Neuronal stem cell (in vitro differentiated cells): Measurements from ENCODE around the gene CHD6.

Source experiments
- DNase-seq: peaks from one replicate; pipeline ENCODE4 v3.0.0-alpha.2; 2013; ENCODE audit warnings: low spot score
- H2AFZ ChIP-seq: one replicate; pipeline ENCODE4 v1.6.1; 2013; ENCODE audit warnings: mild to moderate bottlenecking, low read length, inconsistent platforms
- H2AK5ac ChIP-seq: 2 replicates; pipeline ENCODE4 v1.6.1; 2013; ENCODE audit warnings: low read depth, mild to moderate bottlenecking, inconsistent platforms, low read length, moderate library complexity, mixed read lengths
- H2BK120ac ChIP-seq: 2 replicates; pipeline ENCODE4 v1.6.1; 2013; ENCODE audit warnings: low read depth, mild to moderate bottlenecking, inconsistent platforms, low read length, moderate library complexity, mixed read lengths
- H2BK12ac ChIP-seq: one replicate; pipeline ENCODE4 v1.6.1; 2013; ENCODE audit warnings: low read length, inconsistent platforms
- H2BK15ac ChIP-seq: 2 replicates; pipeline ENCODE4 v1.6.1; 2013; ENCODE audit warnings: mild to moderate bottlenecking, low read length, inconsistent platforms, mixed read lengths
- H2BK5ac ChIP-seq: one replicate; pipeline ENCODE4 v1.6.1; 2013; ENCODE audit warnings: inconsistent platforms, mild to moderate bottlenecking, low read length, moderate library complexity
- H3K14ac ChIP-seq: one replicate; pipeline ENCODE4 v1.6.1; 2013; ENCODE audit warnings: low read length, inconsistent platforms
- H3K18ac ChIP-seq: 2 replicates; pipeline ENCODE4 v1.6.1; 2013; ENCODE audit warnings: low read length, inconsistent platforms
- H3K23ac ChIP-seq: 2 replicates; pipeline ENCODE4 v1.6.1; 2013; ENCODE audit warnings: low read depth, mild to moderate bottlenecking, mixed read lengths, low read length, inconsistent platforms; ENCODE audit not compliant: poor library complexity
- H3K27ac ChIP-seq: replicated peaks from 3 replicates; pipeline ENCODE4 v1.5.1; 2013; ENCODE audit warnings: low read length, inconsistent platforms
- H3K27me3 ChIP-seq, 3 experiments: 2 replicates each; pipeline ENCODE4 v1.6.1; 2013; ENCODE audit warnings: low read length in 3 of 3, mild to moderate bottlenecking in 2 of 3, inconsistent platforms in 1 of 3, low read depth in 1 of 3, mixed read lengths in 1 of 3, moderate library complexity in 1 of 3; ENCODE audit not compliant: control insufficient read depth in 3 of 3, insufficient read depth in 3 of 3
- H3K36me3 ChIP-seq, 2 donors: replicated peaks in 1 of 2; 2 replicates each; pipeline ENCODE4 v1.6.1; 2013; ENCODE audit warnings: low read length in 2 of 2; ENCODE audit not compliant: control insufficient read depth in 2 of 2, insufficient read depth in 2 of 2
- H3K4ac ChIP-seq: 2 replicates; pipeline ENCODE4 v1.6.1; 2013; ENCODE audit warnings: inconsistent platforms, mild to moderate bottlenecking, low read length, moderate library complexity
- H3K4me1 ChIP-seq, 2 donors: 1 replicate in 1 of 2; 2 replicates in 1 of 2; pipeline ENCODE4 v1.6.1; 2013; ENCODE audit warnings: low read length in 2 of 2, low read depth in 1 of 2; ENCODE audit not compliant: control insufficient read depth in 2 of 2, insufficient read depth in 1 of 2
- H3K4me2 ChIP-seq: one replicate; pipeline ENCODE4 v1.6.1; 2013; ENCODE audit warnings: mild to moderate bottlenecking, low read length, inconsistent platforms; ENCODE audit not compliant: insufficient read depth, poor library complexity, severe bottlenecking
- H3K4me3 ChIP-seq, 2 donors: 2 replicates each; pipeline ENCODE4 v1.5.1; 2013; ENCODE audit warnings: low read length in 2 of 2, mild to moderate bottlenecking in 2 of 2, inconsistent platforms in 1 of 2, moderate library complexity in 1 of 2
- H3K79me1 ChIP-seq: one replicate; pipeline ENCODE4 v1.6.1; 2013; ENCODE audit warnings: low read depth, mild to moderate bottlenecking, inconsistent platforms, low read length, moderate library complexity
- H3K9ac ChIP-seq: one replicate; pipeline ENCODE4 v1.6.1; 2013; ENCODE audit warnings: mild to moderate bottlenecking, low read depth, low read length, inconsistent platforms; ENCODE audit not compliant: poor library complexity
- H3K9me3 ChIP-seq, 2 donors: replicated peaks in 1 of 2; 2 replicates each; pipeline versions ENCODE3 to v1.6.1; 2013; ENCODE audit warnings: low read length in 2 of 2, mild to moderate bottlenecking in 2 of 2, inconsistent platforms in 1 of 2, low read depth in 1 of 2, mixed read lengths in 1 of 2, moderate library complexity in 1 of 2; ENCODE audit not compliant: control insufficient read depth in 2 of 2, insufficient read depth in 1 of 2
- H4K8ac ChIP-seq: one replicate; pipeline ENCODE4 v1.6.1; 2013; ENCODE audit warnings: low read depth, mild to moderate bottlenecking, inconsistent platforms, low read length, moderate library complexity
- H4K91ac ChIP-seq: one replicate; pipeline ENCODE4 v1.6.1; 2013; ENCODE audit warnings: low read length, low read depth, mild to moderate bottlenecking, inconsistent platforms; ENCODE audit not compliant: poor library complexity
- WGBS, 2 donors: extraction: QIAGEN DNeasy Blood & Tissue Kit; methylation state at CpG; one replicate each; pipeline ENCODE4 v1.1.7; 2013; ENCODE audit warnings: missing lambda C conversion rate in 2 of 2, mixed read lengths in 1 of 2; ENCODE audit not compliant: insufficient read length in 2 of 2, insufficient replicate concordance in 1 of 2; ENCODE audit errors: extremely low coverage in 2 of 2; 5-methylcytosine and 5-hydroxymethylcytosine counted together

CHD6 gene

DNA sequence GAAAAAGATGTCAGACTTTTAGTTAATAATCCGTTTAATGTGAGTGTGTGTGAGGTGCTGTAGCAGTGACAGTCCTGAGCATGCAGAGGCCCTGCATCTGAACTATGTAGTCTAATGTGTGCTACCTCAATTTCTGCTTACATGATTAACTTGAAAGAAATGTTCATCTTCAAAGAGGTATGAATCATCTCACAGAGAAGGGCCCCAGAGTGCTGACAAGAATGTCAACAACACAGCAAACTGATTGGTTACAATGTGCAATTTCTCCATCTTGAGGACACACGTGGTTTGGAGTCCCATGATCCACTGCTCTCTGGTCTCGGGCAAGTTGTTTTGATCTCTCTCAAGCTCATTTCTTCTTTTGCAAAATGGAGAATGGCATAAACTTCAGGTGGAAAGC is 189.9 kb downstream of the CHD6 start:
- Histone ChIP-seq H2BK15ac (no peak overlapping the region), H3K36me3 (peaks cover 14 to 85% of the 10 kb centered on the region in 2 donors), H2AK5ac (no peak overlapping the region), H3K4me1 (peaks cover 0 to 2% of the 10 kb centered on the region in 2 donors), H2BK120ac (no peak overlapping the region), H3K79me1 (no peaks in the 10 kb centered on the region), H2BK5ac (no peak overlapping the region), H3K4ac (no peak overlapping the region), H3K27me3 (no peaks in the 10 kb centered on the region), H3K9ac (no peak overlapping the region), H3K23ac (no peak overlapping the region), H3K4me2 (no peak overlapping the region), H3K27ac (no peak overlapping the region), H3K9me3 (no peaks in the 10 kb centered on the region), H2BK12ac (no peak overlapping the region), H3K4me3 (no peak overlapping the region), H3K14ac (no peak overlapping the region), H3K18ac (no peak overlapping the region), H4K91ac (no peak overlapping the region), H4K8ac (no peak overlapping the region), H2AFZ (no peak overlapping the region)
- no peak for DNase-seq
- no CpG with 5 or more reads among the region's 3 CpGs for WGBS, 2 donors

DNA sequence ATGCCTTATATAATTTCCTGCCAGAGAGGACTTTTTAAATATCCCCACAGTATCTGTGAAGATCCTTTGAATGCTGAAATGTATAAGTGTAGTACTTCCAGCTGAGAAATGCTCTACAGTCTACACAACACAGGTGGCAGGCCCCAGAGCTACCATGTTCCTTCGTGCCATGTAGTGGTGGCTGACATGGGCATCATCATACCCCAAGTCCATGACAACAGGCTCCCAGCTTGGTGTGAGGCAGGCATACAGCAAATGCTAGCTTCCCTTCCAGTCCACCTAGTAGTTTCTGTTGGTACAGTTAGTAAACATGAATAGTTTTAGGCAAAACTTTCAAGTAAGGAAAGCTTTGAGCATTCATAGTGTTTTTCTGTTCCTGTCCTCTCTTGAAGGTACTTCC is 190.3 kb downstream of the CHD6 start:
- no peak overlapping the region for H2AFZ ChIP-seq
- H3K4me2 ChIP-seq = no peak overlapping the region
- H3K4ac ChIP-seq = no peak overlapping the region
- H3K9ac ChIP-seq = no peak overlapping the region
- H3K27ac ChIP-seq = no peak overlapping the region
- no peaks in the 10 kb centered on the region for H3K9me3 ChIP-seq
- H2BK5ac ChIP-seq = no peak overlapping the region
- no peak overlapping the region for H2AK5ac ChIP-seq
- peak overlapping the region; percentile 67 for H4K8ac ChIP-seq
- H3K18ac ChIP-seq = no peak overlapping the region
- no peak overlapping the region for H2BK15ac ChIP-seq
- WGBS, 2 donors = no CpG with 5 or more reads among the region's 1 CpG
- H3K27me3 ChIP-seq = no peaks in the 10 kb centered on the region
- H4K91ac ChIP-seq = no peak overlapping the region
- H3K4me1 ChIP-seq = peaks cover 0 to 2% of the 10 kb centered on the region in 2 donors
- no peak overlapping the region for H2BK12ac ChIP-seq
- no peaks in the 10 kb centered on the region for H3K79me1 ChIP-seq
- DNase-seq = no peak
- no peak overlapping the region for H3K23ac ChIP-seq
- no peak overlapping the region for H3K14ac ChIP-seq
- H3K4me3 ChIP-seq = peak overlapping the region in 1 of 2 donors; percentile 67
- H3K36me3 ChIP-seq = peaks cover 14 to 85% of the 10 kb centered on the region in 2 donors
- no peak overlapping the region for H2BK120ac ChIP-seq

DNA sequence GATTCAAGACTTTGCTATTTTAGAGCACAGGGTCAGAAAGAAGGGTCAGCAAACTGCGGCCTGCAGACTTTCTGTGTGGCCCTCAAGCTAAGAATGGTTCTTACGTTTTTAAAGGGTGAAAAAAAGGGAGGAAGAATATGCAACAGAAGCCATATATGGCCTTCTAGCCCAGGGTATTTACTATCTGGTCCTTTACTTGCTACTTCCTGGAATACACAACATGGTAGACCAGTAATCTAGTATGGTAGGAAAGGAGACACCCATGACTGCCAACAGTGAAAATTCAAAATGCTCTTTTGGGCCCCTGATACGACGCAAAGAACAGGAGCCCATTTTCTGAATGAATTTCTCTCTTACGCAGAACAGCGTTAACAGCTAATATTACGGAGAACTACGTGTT is 191.2 kb downstream of the CHD6 start:
- no peaks in the 10 kb centered on the region for H3K27me3 ChIP-seq
- H4K91ac ChIP-seq = no peak overlapping the region
- H3K4me3 ChIP-seq = no peak overlapping the region
- H4K8ac ChIP-seq = no peak overlapping the region
- no peak overlapping the region for H3K27ac ChIP-seq
- H3K14ac ChIP-seq = no peak overlapping the region
- DNase-seq = no peak
- no peak overlapping the region for H2AFZ ChIP-seq
- no peak overlapping the region for H3K18ac ChIP-seq
- no peak overlapping the region for H3K9ac ChIP-seq
- H3K79me1 ChIP-seq = no peaks in the 10 kb centered on the region
- no peak overlapping the region for H2BK15ac ChIP-seq
- H3K23ac ChIP-seq = no peak overlapping the region
- H3K4me1 ChIP-seq = peaks cover 0 to 2% of the 10 kb centered on the region in 2 donors
- no peak overlapping the region for H2AK5ac ChIP-seq
- no peak overlapping the region for H3K4me2 ChIP-seq
- H2BK12ac ChIP-seq = no peak overlapping the region
- no peak overlapping the region for H2BK5ac ChIP-seq
- H3K36me3 ChIP-seq = peaks cover 20 to 87% of the 10 kb centered on the region in 2 donors
- no peaks in the 10 kb centered on the region for H3K9me3 ChIP-seq
- WGBS, 2 donors = no CpG with 5 or more reads among the region's 8 CpGs
- H2BK120ac ChIP-seq = no peak overlapping the region
- no peak overlapping the region for H3K4ac ChIP-seq

DNA sequence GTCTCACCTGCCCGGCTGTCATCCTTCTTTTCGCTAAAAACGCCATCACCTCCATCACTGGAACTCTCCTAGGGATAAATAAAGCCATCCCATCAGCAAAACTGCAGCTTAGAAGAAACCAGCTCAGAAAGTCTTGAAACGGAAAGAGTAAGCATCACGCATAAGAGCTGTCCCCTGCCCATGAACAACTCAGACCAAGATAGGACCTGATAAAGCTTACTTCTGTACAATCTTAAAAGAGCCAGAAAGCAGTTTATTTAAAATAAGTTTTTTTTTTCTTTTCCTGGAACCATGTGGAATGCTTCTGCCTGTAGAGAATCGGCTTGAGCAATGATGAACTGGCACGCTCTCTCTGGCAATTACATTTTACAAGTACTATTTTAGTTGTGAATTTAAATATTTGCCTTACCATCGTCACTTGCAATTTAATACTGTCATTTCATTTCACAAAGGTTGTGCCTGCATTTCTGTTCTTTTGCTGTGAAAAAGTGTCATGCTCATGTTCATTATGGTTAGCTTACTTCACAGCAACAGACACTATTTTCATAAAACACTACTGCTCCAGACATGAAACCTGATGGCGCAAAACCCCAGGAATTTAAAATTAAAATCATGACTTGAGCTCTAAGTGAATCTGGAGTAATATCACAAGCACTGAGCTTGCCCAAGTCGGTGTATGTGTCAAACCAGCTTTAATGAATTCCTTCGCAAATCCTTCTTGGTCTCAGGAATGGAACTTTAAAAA is 191.9 kb downstream of the CHD6 start:
- H2BK12ac ChIP-seq = no peak overlapping the region
- no peak overlapping the region for H3K23ac ChIP-seq
- H3K9me3 ChIP-seq = no peaks in the 10 kb centered on the region
- no peak overlapping the region for H3K27ac ChIP-seq
- H3K36me3 ChIP-seq = peaks cover 27 to 90% of the 10 kb centered on the region in 2 donors
- no peak overlapping the region for H3K4ac ChIP-seq
- H2BK5ac ChIP-seq = no peak overlapping the region
- no peak overlapping the region for H3K4me3 ChIP-seq
- no peak overlapping the region for H3K14ac ChIP-seq
- WGBS, 2 donors = no CpG with 5 or more reads among the region's 11 CpGs
- H3K4me2 ChIP-seq = no peak overlapping the region
- H3K9ac ChIP-seq = no peak overlapping the region
- no peak overlapping the region for H2BK120ac ChIP-seq
- H2AK5ac ChIP-seq = no peak overlapping the region
- H3K79me1 ChIP-seq = no peaks in the 10 kb centered on the region
- H3K4me1 ChIP-seq = peaks cover 0 to 2% of the 10 kb centered on the region in 2 donors
- no peak overlapping the region for H2AFZ ChIP-seq
- no peak overlapping the region for H4K8ac ChIP-seq
- H2BK15ac ChIP-seq = no peak overlapping the region
- H3K18ac ChIP-seq = no peak overlapping the region
- DNase-seq = no peak
- H3K27me3 ChIP-seq = no peaks in the 10 kb centered on the region
- H4K91ac ChIP-seq = no peak overlapping the region
